H1 (cell line): Measurements from ENCODE around the gene RTP1. TPM values are rescaled to one million over a fixed set of nuclear protein-coding genes. Genes with fewer than 3 reads are reported as not detected.

ENCODE experiments used
- CTCF ChIA-PET: fragments of 300-600 bp; sonication (Branson Sonifier 250); formaldehyde crosslinking; loops from one replicate; lab custom pipeline; 2021; ENCODE audit not compliant: partially characterized antibody; lab: Charles Lee
- POLR2A ChIA-PET: fragments of 300-600 bp; sonication (Branson Sonifier 250); formaldehyde crosslinking; loops from one replicate; lab custom pipeline; 2021; ENCODE audit warnings: inconsistent platforms; ENCODE audit not compliant: partially characterized antibody; lab: Charles Lee
- DNase-seq, 2 experiments: peaks; one replicate each; pipeline versions ENCODE4 v3.0.0 to v3.0.0-alpha.2; 2010 to 2022; ENCODE audit warnings: low spot score in 2 of 2, low read depth in 1 of 2, mixed read lengths in 1 of 2
- FAIRE-seq: peaks from 2 replicates; lab custom pipeline; 2011; peaks lifted over from hg19 to GRCh38; lab: Jason Lieb, UNC
- H2AFZ ChIP-seq: 2 replicates; pipeline ENCODE4 v1.8.1; 2012; ENCODE audit warnings: low read length, inconsistent platforms
- H2AK5ac ChIP-seq: 2 replicates; pipeline ENCODE4 v1.6.1; 2013; ENCODE audit warnings: low read depth, low read length
- H2BK120ac ChIP-seq: replicated peaks from 2 replicates; pipeline ENCODE3; 2013; ENCODE audit warnings: low read depth, low read length, inconsistent platforms
- H2BK12ac ChIP-seq: 2 replicates; pipeline ENCODE4 v1.6.1; 2013; ENCODE audit warnings: low read depth, low read length
- H2BK15ac ChIP-seq: 2 replicates; pipeline ENCODE4 v1.6.1; 2013; ENCODE audit warnings: low read length
- H2BK20ac ChIP-seq: 2 replicates; pipeline ENCODE4 v1.6.1; 2013; ENCODE audit warnings: low read length
- H2BK5ac ChIP-seq: 2 replicates; pipeline ENCODE4 v1.6.1; 2013; ENCODE audit warnings: low read depth, low read length
- H3K14ac ChIP-seq: 2 replicates; pipeline ENCODE4 v1.6.1; 2013; ENCODE audit warnings: inconsistent platforms; ENCODE audit not compliant: insufficient read length
- H3K18ac ChIP-seq: 2 replicates; pipeline ENCODE4 v1.6.1; 2013; ENCODE audit warnings: low read length; ENCODE audit errors: extremely low read depth
- H3K23ac ChIP-seq: 2 replicates; pipeline ENCODE4 v1.6.1; 2013; ENCODE audit warnings: inconsistent platforms; ENCODE audit not compliant: insufficient read length
- H3K23me2 ChIP-seq: 2 replicates; pipeline ENCODE4 v1.6.1; 2013; ENCODE audit warnings: low read depth, low read length
- H3K27ac ChIP-seq: 2 replicates; pipeline ENCODE4 v1.6.1; 2011; ENCODE audit warnings: low read depth, low read length, inconsistent platforms
- H3K27me3 ChIP-seq, 4 experiments: replicated peaks in 1 of 4; 1 replicate in 1 of 4; 2 replicates in 3 of 4; pipeline versions ENCODE4 v1.6.1 to v1.8.1; 2011 to 2013; ENCODE audit warnings: low read length in 3 of 4, mild to moderate bottlenecking in 3 of 4, inconsistent platforms in 2 of 4, mixed read lengths in 2 of 4, moderate library complexity in 1 of 4; ENCODE audit not compliant: control insufficient read depth in 3 of 4, insufficient read depth in 3 of 4; ENCODE audit errors: extremely low read depth in 1 of 4
- H3K36me3 ChIP-seq, 4 experiments: 2 replicates each; pipeline versions ENCODE4 v1.6.1 to v1.8.1; 2011 to 2013; ENCODE audit warnings: mild to moderate bottlenecking in 4 of 4, low read length in 3 of 4, moderate library complexity in 2 of 4, control low read depth in 1 of 4, inconsistent platforms in 1 of 4; ENCODE audit not compliant: insufficient read depth in 4 of 4, control insufficient read depth in 2 of 4
- H3K4ac ChIP-seq: replicated peaks from 2 replicates; pipeline ENCODE3; 2013; ENCODE audit warnings: low read length, low read depth, mixed read lengths, inconsistent platforms; ENCODE audit not compliant: insufficient read length
- H3K4me1 ChIP-seq, 4 experiments: replicated peaks in 1 of 4; 1 replicate in 1 of 4; 2 replicates in 3 of 4; pipeline versions ENCODE4 v1.6.1 to v1.8.1; 2011 to 2013; ENCODE audit warnings: low read length in 3 of 4, inconsistent platforms in 2 of 4, mixed read lengths in 1 of 4; ENCODE audit not compliant: insufficient read depth in 4 of 4, control insufficient read depth in 3 of 4
- H3K4me2 ChIP-seq, 2 experiments: 2 replicates each; pipeline versions ENCODE4 v1.6.1 to v1.8.1; 2011 to 2013; ENCODE audit warnings: low read depth in 2 of 2, low read length in 2 of 2, control low read depth in 1 of 2, inconsistent platforms in 1 of 2, mild to moderate bottlenecking in 1 of 2; ENCODE audit not compliant: insufficient read depth in 1 of 2
- H3K4me3 ChIP-seq, 4 experiments: fragments of 200-600, 300-600 bp in 1 of 4; sonication (generic), shearing (Covaris generic), sonication (Bioruptor Twin) in 1 of 4; 2 replicates each; pipeline versions ENCODE4 v1.5.1 to v1.8.1; 2011 to 2016; ENCODE audit warnings: low read length in 4 of 4, low read depth in 3 of 4, control low read depth in 2 of 4, inconsistent platforms in 2 of 4, mild to moderate bottlenecking in 2 of 4, mixed read lengths in 1 of 4, moderate library complexity in 1 of 4; ENCODE audit not compliant: insufficient read depth in 2 of 4; ENCODE audit errors: extremely low read depth in 1 of 4
- H3K56ac ChIP-seq: replicated peaks from 2 replicates; pipeline ENCODE3; 2013; ENCODE audit warnings: low read depth, mild to moderate bottlenecking, mixed read lengths, low read length, inconsistent platforms; ENCODE audit not compliant: insufficient read length
- H3K79me1 ChIP-seq: 2 replicates; pipeline ENCODE4 v1.6.1; 2013; ENCODE audit warnings: low read depth, low read length, control low read depth
- H3K79me2 ChIP-seq, 2 experiments: 2 replicates each; pipeline versions ENCODE4 v1.6.1 to v1.8.1; 2012 to 2013; ENCODE audit warnings: low read length in 2 of 2, mild to moderate bottlenecking in 2 of 2, inconsistent platforms in 1 of 2; ENCODE audit not compliant: insufficient read depth in 2 of 2, control insufficient read depth in 1 of 2
- H3K9ac ChIP-seq, 4 experiments: replicated peaks in 1 of 4; 1 replicate in 1 of 4; 2 replicates in 3 of 4; pipeline versions ENCODE4 v1.6.1 to v1.8.1; 2011 to 2013; ENCODE audit warnings: low read depth in 3 of 4, low read length in 3 of 4, control low read depth in 2 of 4, mild to moderate bottlenecking in 2 of 4, moderate library complexity in 2 of 4, inconsistent platforms in 1 of 4; ENCODE audit errors: extremely low read depth in 1 of 4
- H3K9me3 ChIP-seq, 2 experiments: 2 replicates each; pipeline versions ENCODE4 v1.6.1 to v1.8.1; 2012 to 2013; ENCODE audit warnings: mild to moderate bottlenecking in 2 of 2, moderate library complexity in 2 of 2, control low read depth in 1 of 2, inconsistent platforms in 1 of 2, low read depth in 1 of 2, low read length in 1 of 2, mixed read lengths in 1 of 2; ENCODE audit not compliant: insufficient read depth in 2 of 2
- H4K20me1 ChIP-seq, 2 experiments: replicated peaks in 1 of 2; 2 replicates each; pipeline versions ENCODE3 to v1.8.1; 2011 to 2013; ENCODE audit warnings: inconsistent platforms in 2 of 2, low read length in 2 of 2, mild to moderate bottlenecking in 1 of 2; ENCODE audit not compliant: insufficient read depth in 2 of 2, control insufficient read depth in 1 of 2
- H4K5ac ChIP-seq: 2 replicates; pipeline ENCODE4 v1.6.1; 2013; ENCODE audit warnings: low read length, low read depth, mixed read lengths, inconsistent platforms; ENCODE audit not compliant: insufficient read length
- H4K8ac ChIP-seq: 2 replicates; pipeline ENCODE4 v1.8.0; 2013; ENCODE audit warnings: mild to moderate bottlenecking, moderate library complexity, low read length, inconsistent platforms; ENCODE audit not compliant: insufficient read depth; ENCODE audit errors: extremely low read depth
- H4K91ac ChIP-seq: replicated peaks from 2 replicates; pipeline ENCODE3; 2013; ENCODE audit warnings: low read length, mixed read lengths, inconsistent platforms; ENCODE audit not compliant: insufficient read length
- HDAC2 ChIP-seq, 2 experiments: fragments of 300-600 bp in 1 of 2; sonication (generic) in 1 of 2; IDR thresholded peaks; 2 replicates each; pipeline ENCODE4 v1.6.1; 2011 to 2012; ENCODE audit warnings: low read depth in 2 of 2, low read length in 2 of 2, mild to moderate bottlenecking in 2 of 2, moderate library complexity in 2 of 2, borderline replicate concordance in 1 of 2, inconsistent platforms in 1 of 2
- KDM4A ChIP-seq: IDR thresholded peaks from one replicate; pipeline ENCODE4 v1.7.1; 2012; ENCODE audit warnings: low read depth, mild to moderate bottlenecking, moderate library complexity, low read length, inconsistent platforms; ENCODE audit not compliant: severe bottlenecking
- PHF8 ChIP-seq: fragments of 200-600 bp; sonication (generic); conservative IDR thresholded peaks from 2 replicates; pipeline ENCODE4 v1.7.1; 2012; ENCODE audit warnings: low read depth, mild to moderate bottlenecking, inconsistent platforms, low read length, moderate library complexity
- RFX5 ChIP-seq: IDR thresholded peaks from 2 replicates; pipeline ENCODE4 v1.6.1; 2011; ENCODE audit warnings: low read depth, low read length, improper control_type of control experiment, borderline replicate concordance
- SIRT6 ChIP-seq: IDR thresholded peaks from one replicate; pipeline ENCODE4 v1.7.1; 2012; ENCODE audit warnings: low read length, inconsistent platforms
- TAF7 ChIP-seq: optimal IDR thresholded peaks from 2 replicates; pipeline ENCODE3; 2011; ENCODE audit warnings: low read depth, mild to moderate bottlenecking, inconsistent platforms, low read length, moderate library complexity, borderline replicate concordance
- TBP ChIP-seq: IDR thresholded peaks from 2 replicates; pipeline ENCODE4 v1.6.1; 2011; ENCODE audit warnings: low read depth, low read length, improper control_type of control experiment
- TEAD4 ChIP-seq: IDR thresholded peaks from 2 replicates; pipeline ENCODE4 v1.6.1; 2012; ENCODE audit warnings: low read depth, low read length, inconsistent platforms, mixed read lengths
- YY1 ChIP-seq: IDR thresholded peaks from 2 replicates; pipeline ENCODE4 v1.6.1; 2011; ENCODE audit warnings: low read depth, mild to moderate bottlenecking, low read length
- WGBS, 2 experiments: shearing (Covaris generic) in 1 of 2; methylation state at CpG; one replicate each; pipeline versions ENCODE4 v1.1.6 to v1.1.7; 2013 to 2015; ENCODE audit warnings: low lambda C conversion rate in 2 of 2, mixed read lengths in 2 of 2, inconsistent platforms in 1 of 2, low coverage in 1 of 2, missing lambda C conversion rate in 1 of 2; ENCODE audit not compliant: insufficient replicate concordance in 2 of 2, insufficient coverage in 1 of 2, insufficient read length in 1 of 2; ENCODE audit errors: extremely low coverage in 1 of 2, missing lambda C conversion rate in 1 of 2; 5-methylcytosine and 5-hydroxymethylcytosine counted together
- polyA plus RNA-seq, 7 experiments: library from polyadenylated mRNA; depleted of rRNA in 3 of 7; stranded (reverse) in 5 of 7; unstranded in 2 of 7; fragments of >200 nt in 5 of 7; fragments of 200-250 nt in 2 of 7; gene quantifications; 1 replicate in 5 of 7; 2 replicates in 1 of 7; 4 replicates in 1 of 7; pipeline versions ENCODE4 v1.2.1 to v1.2.3, GENCODE V29; 2011 to 2013; ENCODE audit warnings: missing spikeins in 2 of 7, mixed read lengths in 2 of 7
- total RNA-seq: library from RNA; stranded (reverse); fragmentation: NEBNext Ultra II Directional; extraction: Animal tissue kit (Norgen Biotek cat#: 25700); gene quantifications from 2 replicates; pipeline ENCODE4 v1.2.1, GENCODE V29; 2021
- TF ChIP-seq, protein P1 (sequence below): IDR thresholded peaks from 2 replicates; pipeline ENCODE4 v1.6.1; 2012; ENCODE audit warnings: inconsistent platforms
- TF ChIP-seq, protein P2 (sequence below): IDR thresholded peaks from 2 replicates; pipeline ENCODE4 v1.6.1; 2012; ENCODE audit warnings: low read length, inconsistent platforms

Gene RTP1
- total and polyA plus RNA-seq, 2 of the 8 experiments (the other 6 are each of a cell fraction or from before 2014, with no cell fraction given) = 2.9 to 3.0 TPM

DNA sequence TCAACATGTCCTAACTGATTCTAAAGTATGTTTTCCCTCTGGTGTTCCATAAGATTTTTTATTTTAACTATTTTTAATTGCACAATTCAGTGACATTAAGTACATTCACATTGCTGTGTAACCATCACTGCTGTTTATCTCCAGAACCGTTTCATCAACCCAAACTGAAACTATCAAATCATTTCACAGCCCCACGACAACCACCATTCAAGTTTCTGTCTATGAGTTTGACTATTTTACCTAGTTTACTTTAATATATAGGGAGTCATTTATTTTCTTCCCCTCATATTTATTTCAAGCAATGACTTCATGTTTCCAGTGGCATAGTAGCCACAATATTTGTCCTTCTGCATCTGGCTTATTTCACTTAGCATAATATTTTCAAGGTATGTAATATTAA, 8.4 kb downstream of the RTP1 start:
- Histone ChIP-seq H4K20me1 (no peaks in the 10 kb centered on the region), H3K23me2 (no peaks in the 10 kb centered on the region), H3K79me1 (no peaks in the 10 kb centered on the region), H3K79me2 (no peaks in the 10 kb centered on the region), H3K4ac (no peak overlapping the region), H3K4me3 (no peak overlapping the region), H3K9ac (no peak overlapping the region), H3K27me3 (no peaks in the 10 kb centered on the region), H3K27ac (no peak overlapping the region), H3K18ac (no peak overlapping the region), H4K5ac (no peak overlapping the region), H3K9me3 (peaks cover 17% of the 10 kb centered on the region in 2 experiments), H2BK5ac (no peak overlapping the region), H3K4me2 (no peak overlapping the region), H4K91ac (no peak overlapping the region), H4K8ac (no peak overlapping the region), H3K4me1 (peaks cover 1 to 11% (median 3%) of the 10 kb centered on the region in 4 experiments; a peak in 4 of 7 replicates), H2BK15ac (no peak overlapping the region), H2BK120ac (no peak overlapping the region), H3K56ac (no peak overlapping the region), H3K23ac (no peak overlapping the region), H2AFZ (no peak overlapping the region), H2BK20ac (no peak overlapping the region), H2BK12ac (no peak overlapping the region), H3K14ac (no peak overlapping the region), H2AK5ac (no peak overlapping the region), H3K36me3 (peaks cover 0 to 9% (median 2%) of the 10 kb centered on the region in 4 experiments; a peak in 2 of 8 replicates)
- DNase-seq (no peak), FAIRE-seq (no peak)
- POLR2A ChIA-PET = no interaction called here
- 94% methylated on average over 2 of the region's 2 CpGs; no CpG with 5 or more reads in 1 of the 2 experiments for WGBS, 2 experiments
- CTCF ChIA-PET = no interaction called here
- TF ChIP-seq, protein P1, sequence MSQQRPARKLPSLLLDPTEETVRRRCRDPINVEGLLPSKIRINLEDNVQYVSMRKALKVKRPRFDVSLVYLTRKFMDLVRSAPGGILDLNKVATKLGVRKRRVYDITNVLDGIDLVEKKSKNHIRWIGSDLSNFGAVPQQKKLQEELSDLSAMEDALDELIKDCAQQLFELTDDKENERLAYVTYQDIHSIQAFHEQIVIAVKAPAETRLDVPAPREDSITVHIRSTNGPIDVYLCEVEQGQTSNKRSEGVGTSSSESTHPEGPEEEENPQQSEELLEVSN = no peak
- TF ChIP-seq KDM4A = no peak
- TF ChIP-seq TBP = no peak
- no peak for TF ChIP-seq PHF8
- TF ChIP-seq TAF7 = no peak
- no peak for TF ChIP-seq YY1
- TF ChIP-seq, protein P2, sequence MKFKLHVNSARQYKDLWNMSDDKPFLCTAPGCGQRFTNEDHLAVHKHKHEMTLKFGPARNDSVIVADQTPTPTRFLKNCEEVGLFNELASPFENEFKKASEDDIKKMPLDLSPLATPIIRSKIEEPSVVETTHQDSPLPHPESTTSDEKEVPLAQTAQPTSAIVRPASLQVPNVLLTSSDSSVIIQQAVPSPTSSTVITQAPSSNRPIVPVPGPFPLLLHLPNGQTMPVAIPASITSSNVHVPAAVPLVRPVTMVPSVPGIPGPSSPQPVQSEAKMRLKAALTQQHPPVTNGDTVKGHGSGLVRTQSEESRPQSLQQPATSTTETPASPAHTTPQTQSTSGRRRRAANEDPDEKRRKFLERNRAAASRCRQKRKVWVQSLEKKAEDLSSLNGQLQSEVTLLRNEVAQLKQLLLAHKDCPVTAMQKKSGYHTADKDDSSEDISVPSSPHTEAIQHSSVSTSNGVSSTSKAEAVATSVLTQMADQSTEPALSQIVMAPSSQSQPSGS = no peak
- no peak for TF ChIP-seq HDAC2 (IDR thresholded peaks at IDR 0.05; ENCODE audit: borderline replicate concordance in 1 of 2, low read depth in 2 of 2, low read length in 2 of 2)
- TF ChIP-seq RFX5 = no peak
- no peak for TF ChIP-seq SIRT6
- no peak for TF ChIP-seq TEAD4
